IgD-negative memory B cell (primary cell): ENCODE measurements around the gene C14orf132. TPM values are rescaled to one million over a fixed set of nuclear protein-coding genes. Genes with fewer than 3 reads are reported as not detected.
"Not testable (repeated sequence)": the region's sequence is repeated elsewhere in the genome, so short reads cannot be mapped to it uniquely, and the experiment has no call there.

Experiments used
- H3K27ac Mint-ChIP-seq, 3 donors: one replicate each; pipeline ENCODE4 v1.8.0; 2020 to 2022; ENCODE audit warnings: mild to moderate bottlenecking in 3 of 3, mixed read lengths in 3 of 3, moderate library complexity in 1 of 3
- H3K27me3 Mint-ChIP-seq: one replicate; pipeline ENCODE4 v1.8.0; 2021; ENCODE audit warnings: mixed read lengths
- H3K36me3 Mint-ChIP-seq: one replicate; pipeline ENCODE4 v1.8.0; 2020; ENCODE audit warnings: mild to moderate bottlenecking, mixed read lengths
- H3K4me1 Mint-ChIP-seq, 3 donors: one replicate each; pipeline ENCODE4 v1.8.0; 2020 to 2022; ENCODE audit warnings: mixed read lengths in 3 of 3, mild to moderate bottlenecking in 1 of 3
- H3K4me3 Mint-ChIP-seq, 4 donors: one replicate each; pipeline ENCODE4 v1.8.0; 2020 to 2022; ENCODE audit warnings: mild to moderate bottlenecking in 4 of 4, mixed read lengths in 4 of 4, moderate library complexity in 3 of 4
- H3K9me3 Mint-ChIP-seq, 3 donors: one replicate each; pipeline ENCODE4 v1.8.0; 2020 to 2021; ENCODE audit warnings: mixed read lengths in 3 of 3, mild to moderate bottlenecking in 1 of 3
- polyA plus RNA-seq: library from polyadenylated mRNA; unstranded; fragments of 300-500 nt; fragmentation: Illumina TruSeq; gene quantifications from one replicate; pipeline ENCODE4 v1.2.3, GENCODE V29; 2021

C14orf132 gene
- polyA plus RNA-seq, result 0.04 TPM

DNA sequence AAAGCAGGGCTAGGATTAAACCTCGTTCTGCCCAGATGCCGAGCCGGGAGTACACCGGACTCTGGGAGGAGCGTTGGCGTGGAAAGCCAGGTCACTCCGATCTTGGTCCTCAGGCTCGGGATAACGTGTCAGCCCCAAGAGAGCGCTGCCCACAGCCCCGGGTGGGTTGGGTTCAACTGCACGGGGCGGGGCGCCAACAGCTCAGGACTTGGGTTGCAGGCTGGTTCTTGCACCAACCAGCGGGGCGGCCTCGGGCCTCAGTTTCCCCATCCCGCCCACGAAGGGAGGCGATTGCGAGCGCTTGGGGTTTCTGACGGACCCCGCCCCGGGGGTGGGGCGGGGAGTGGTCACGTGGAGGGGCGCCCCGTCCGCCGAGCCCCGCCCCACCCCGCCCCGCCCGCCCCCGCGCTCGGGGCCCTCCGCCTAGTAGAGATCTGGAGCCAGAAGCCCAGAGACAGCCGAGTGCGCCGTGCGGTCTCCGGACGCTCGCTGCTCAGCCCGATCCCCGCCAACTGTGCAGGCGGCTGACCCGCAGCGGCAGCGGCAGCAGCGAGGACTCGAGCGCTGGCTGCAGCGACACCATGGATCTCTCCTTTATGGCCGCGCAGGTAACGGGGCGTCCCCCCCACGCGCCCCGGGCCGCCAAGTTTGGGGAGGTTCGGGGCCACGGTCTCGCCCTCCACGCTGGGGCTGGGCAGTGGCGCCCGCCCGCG lies at the start of gene C14orf132:
Gene C14orf132, plus strand, starts transcription at position 443 of the 713 bp plus-strand sequence. Its CDS starts 139 bp downstream, at position 582.
- peaks cover 3 to 12% (median 7%) of the 10 kb centered on the region in 3 donors for H3K4me1 Mint-ChIP-seq
- peaks cover 2% of the 10 kb centered on the region for H3K36me3 Mint-ChIP-seq
- peak within 1 kb of the TSS; percentile 53 to 89 (median 80) for H3K4me3 Mint-ChIP-seq
- peaks cover 1 to 6% (median 4%) of the 10 kb centered on the region in 3 donors for H3K9me3 Mint-ChIP-seq
- H3K27me3 Mint-ChIP-seq, result peaks cover 45% of the 10 kb centered on the region
- H3K27ac Mint-ChIP-seq, result peak within 1 kb of the TSS in 1 of 3 donors; percentile 82

DNA sequence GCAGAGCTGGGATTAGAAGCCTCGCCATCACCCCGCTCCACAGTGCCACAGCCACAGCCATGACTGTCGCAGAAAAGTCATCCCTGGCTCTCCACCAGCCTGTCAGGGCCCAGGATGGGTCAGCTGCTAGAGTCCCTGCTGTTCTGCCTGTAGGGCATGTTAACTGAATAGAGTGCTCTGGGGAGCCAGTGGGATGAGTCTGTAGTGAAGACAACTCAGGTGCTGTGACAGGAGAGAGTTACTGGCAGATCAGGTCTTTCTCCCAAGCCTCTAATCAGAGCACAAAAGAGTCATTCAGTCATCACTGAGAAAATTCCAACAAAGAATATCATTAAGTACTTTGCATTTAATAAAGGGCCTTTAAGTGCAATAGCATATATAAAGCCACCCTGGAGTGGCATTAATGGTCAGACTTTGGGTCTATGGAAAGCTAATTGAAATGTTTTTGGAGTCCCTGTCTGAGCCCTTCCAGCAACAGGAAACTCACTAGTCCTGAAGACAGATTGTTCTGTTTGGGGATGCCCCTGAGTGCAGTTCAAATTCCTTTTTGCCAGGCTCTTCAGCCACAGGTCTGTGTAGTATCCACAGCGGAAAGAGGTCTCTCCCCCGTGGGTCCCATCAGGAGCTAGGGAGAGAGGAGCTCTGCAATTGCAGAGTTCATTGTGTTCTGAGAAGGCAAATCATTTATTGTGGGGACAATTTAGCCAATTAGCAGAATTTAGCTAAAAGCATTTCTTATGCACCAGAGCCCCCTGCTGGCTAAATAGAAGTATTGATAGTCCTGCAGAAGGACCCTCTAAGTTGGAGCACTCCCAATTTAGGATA lies 45.2 kb upstream of the C14orf132 start:
- H3K36me3 Mint-ChIP-seq, result no peaks in the 10 kb centered on the region
- H3K9me3 Mint-ChIP-seq, result peaks cover 5 to 18% (median 13%) of the 10 kb centered on the region in 3 donors
- no peaks in the 10 kb centered on the region for H3K4me1 Mint-ChIP-seq
- peaks cover 23% of the 10 kb centered on the region for H3K27me3 Mint-ChIP-seq
- H3K4me3 Mint-ChIP-seq, result no peak overlapping the region
- H3K27ac Mint-ChIP-seq, result no peak overlapping the region

GRCh38 chr14:95994593-95994928 lies 44.6 kb upstream of the C14orf132 start:
- H3K36me3 Mint-ChIP-seq, result no peaks in the 10 kb centered on the region
- no peaks in the 10 kb centered on the region for H3K4me1 Mint-ChIP-seq
- H3K4me3 Mint-ChIP-seq, result no peak overlapping the region
- H3K27ac Mint-ChIP-seq, result no peak overlapping the region
- peaks cover 27% of the 10 kb centered on the region for H3K27me3 Mint-ChIP-seq
- H3K9me3 Mint-ChIP-seq, result peaks cover 5 to 18% (median 13%) of the 10 kb centered on the region in 3 donors

GRCh38 chr14:95998656-95999055 lies 40.5 kb upstream of the C14orf132 start:
- Mint-ChIP-seq H3K9me3 (peaks cover 0 to 9% (median 8%) of the 10 kb centered on the region in 3 donors), H3K27ac (no peak overlapping the region), H3K4me1 (no peaks in the 10 kb centered on the region), H3K4me3 (no peak overlapping the region), H3K27me3 (peaks cover 41% of the 10 kb centered on the region), H3K36me3 (no peaks in the 10 kb centered on the region)

DNA sequence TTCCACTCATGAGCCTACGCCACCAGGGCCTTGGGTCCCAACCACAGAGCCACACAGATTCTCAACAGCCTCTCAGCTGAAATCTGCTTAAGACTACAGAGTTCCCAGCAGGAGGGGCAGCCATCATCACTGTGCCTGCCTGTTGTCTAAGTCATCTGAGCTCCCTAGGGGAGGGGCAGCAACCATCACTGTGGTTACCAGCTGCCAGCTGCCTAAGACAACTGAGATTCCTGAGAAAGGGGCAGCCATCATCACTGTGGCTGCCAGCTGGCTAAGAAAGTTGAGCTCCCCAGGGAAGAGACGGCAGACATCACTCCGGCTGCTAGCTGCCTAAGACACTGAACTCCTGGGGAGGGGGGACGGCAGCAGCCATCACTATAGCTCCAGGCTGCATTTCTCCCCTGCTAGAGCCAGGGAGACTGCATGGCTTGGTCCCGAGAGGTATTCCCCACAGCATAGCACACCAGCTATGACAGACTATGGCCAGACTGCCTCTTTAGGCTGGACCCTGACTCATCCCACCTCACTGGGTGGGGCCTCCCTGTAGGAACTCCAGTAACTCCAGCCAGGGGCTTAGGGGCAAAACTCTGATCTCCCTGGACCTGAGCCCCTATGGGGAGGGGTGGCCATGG lies 37.2 kb upstream of the C14orf132 start:
- peaks cover 3% of the 10 kb centered on the region for H3K36me3 Mint-ChIP-seq
- H3K27ac Mint-ChIP-seq, result no peak overlapping the region
- no peaks in the 10 kb centered on the region for H3K4me1 Mint-ChIP-seq
- no peak overlapping the region for H3K4me3 Mint-ChIP-seq
- peaks cover 0 to 11% (median 9%) of the 10 kb centered on the region in 3 donors for H3K9me3 Mint-ChIP-seq
- peaks cover 38% of the 10 kb centered on the region for H3K27me3 Mint-ChIP-seq

DNA sequence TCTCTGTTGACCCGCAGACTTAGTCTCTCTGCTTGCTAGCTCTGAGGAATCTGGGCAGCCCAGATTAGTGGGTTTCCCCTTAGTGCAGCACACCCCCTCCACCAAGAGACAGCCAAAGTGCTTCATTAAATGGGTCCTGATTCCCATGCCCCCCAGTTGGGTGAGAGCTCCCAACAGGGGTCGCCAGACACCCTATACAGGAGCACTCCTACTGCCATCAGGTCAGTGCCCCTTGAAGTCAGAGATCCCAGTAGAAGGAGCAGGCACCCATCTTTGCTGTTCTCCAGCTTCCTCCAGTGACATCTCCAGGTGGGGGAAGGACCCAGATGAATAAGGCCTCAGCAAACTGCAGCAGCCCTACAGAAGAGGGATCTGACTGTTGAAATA lies 36.7 kb upstream of the C14orf132 start:
- Mint-ChIP-seq H3K36me3 (peaks cover 3% of the 10 kb centered on the region), H3K27ac (no peak overlapping the region), H3K9me3 (peaks cover 2 to 14% (median 12%) of the 10 kb centered on the region in 3 donors), H3K4me1 (no peaks in the 10 kb centered on the region), H3K4me3 (no peak overlapping the region), H3K27me3 (peaks cover 35% of the 10 kb centered on the region)

GRCh38 chr14:96011131-96011530 lies 28.0 kb upstream of the C14orf132 start:
- no peak overlapping the region for H3K27ac Mint-ChIP-seq
- no peak overlapping the region for H3K4me3 Mint-ChIP-seq
- H3K4me1 Mint-ChIP-seq, result peaks cover 0 to 7% (median 6%) of the 10 kb centered on the region in 3 donors
- no peaks in the 10 kb centered on the region for H3K27me3 Mint-ChIP-seq
- no peaks in the 10 kb centered on the region for H3K36me3 Mint-ChIP-seq
- H3K9me3 Mint-ChIP-seq, result peaks cover 9 to 21% (median 10%) of the 10 kb centered on the region in 3 donors

DNA sequence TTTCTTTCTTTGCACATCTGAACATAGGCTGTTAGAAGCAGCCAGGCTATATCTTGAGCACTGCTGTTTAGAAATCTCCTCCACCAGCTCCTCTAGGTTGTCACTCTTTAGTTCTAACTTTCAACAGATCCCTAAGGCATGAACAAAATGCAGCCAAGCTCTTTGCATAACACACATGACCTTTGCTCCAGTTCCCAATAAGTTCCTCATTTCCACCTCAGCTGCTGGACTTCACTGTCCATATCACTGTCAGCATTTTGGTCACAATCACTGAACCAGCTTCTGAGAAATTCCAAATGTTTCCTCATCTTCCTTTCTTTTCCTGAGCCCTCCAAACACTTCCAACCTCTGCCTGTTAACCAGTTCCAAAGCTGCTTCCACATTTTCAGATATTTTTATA lies 27.6 kb upstream of the C14orf132 start:
- H3K9me3 Mint-ChIP-seq, result peaks cover 9 to 21% (median 10%) of the 10 kb centered on the region in 3 donors
- no peaks in the 10 kb centered on the region for H3K36me3 Mint-ChIP-seq
- H3K27ac Mint-ChIP-seq, result peak overlapping the region in 1 of 3 donors; percentile 3

GRCh38 chr14:96012757-96013156 lies 26.4 kb upstream of the C14orf132 start:
- H3K4me3 Mint-ChIP-seq, H3K36me3 Mint-ChIP-seq, H3K4me1 Mint-ChIP-seq, H3K27me3 Mint-ChIP-seq, H3K27ac Mint-ChIP-seq: not testable (repeated sequence)
- peaks cover 6 to 16% (median 7%) of the 10 kb centered on the region in 3 donors for H3K9me3 Mint-ChIP-seq

More for the DNA sequence above, 27.6 kb upstream of the C14orf132 start:
- Mint-ChIP-seq H3K4me1 (peaks cover 0 to 7% (median 6%) of the 10 kb centered on the region in 3 donors), H3K4me3 (peak overlapping the region in 1 of 4 donors; percentile 19), H3K27me3 (no peaks in the 10 kb centered on the region)

DNA sequence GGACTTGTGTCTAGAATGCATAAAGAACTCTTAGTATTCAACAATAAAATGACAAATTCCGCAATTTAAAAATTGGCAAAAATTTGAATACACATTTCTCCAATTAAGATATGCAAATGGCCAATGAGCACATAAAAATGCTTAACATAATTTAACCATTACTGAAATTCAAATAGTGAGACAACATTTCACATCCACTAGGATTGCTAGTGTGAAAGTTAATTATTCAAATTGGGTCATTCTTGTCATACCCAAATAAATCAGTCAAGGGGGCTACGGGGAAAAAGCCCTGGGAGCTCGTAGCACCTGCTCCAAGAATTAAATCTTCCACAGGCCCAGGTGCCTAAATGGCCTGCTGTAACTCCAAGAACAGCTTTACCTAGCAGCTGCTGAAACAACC lies 25.0 kb upstream of the C14orf132 start:
- Mint-ChIP-seq H3K27me3 (peaks cover 3% of the 10 kb centered on the region), H3K4me3 (no peak overlapping the region), H3K36me3 (no peaks in the 10 kb centered on the region), H3K4me1 (peaks cover 0 to 7% (median 6%) of the 10 kb centered on the region in 3 donors), H3K9me3 (peaks cover 6 to 15% (median 7%) of the 10 kb centered on the region in 3 donors), H3K27ac (no peak overlapping the region)

GRCh38 chr14:96016501-96017160 lies 22.5 kb upstream of the C14orf132 start:
- H3K9me3 Mint-ChIP-seq, result peaks cover 0 to under 1% (median 0%) of the 10 kb centered on the region in 3 donors
- peaks cover 0 to 7% (median 6%) of the 10 kb centered on the region in 3 donors for H3K4me1 Mint-ChIP-seq
- peaks cover 8% of the 10 kb centered on the region for H3K27me3 Mint-ChIP-seq
- no peak overlapping the region for H3K4me3 Mint-ChIP-seq
- H3K27ac Mint-ChIP-seq, result no peak overlapping the region
- H3K36me3 Mint-ChIP-seq, result no peaks in the 10 kb centered on the region

DNA sequence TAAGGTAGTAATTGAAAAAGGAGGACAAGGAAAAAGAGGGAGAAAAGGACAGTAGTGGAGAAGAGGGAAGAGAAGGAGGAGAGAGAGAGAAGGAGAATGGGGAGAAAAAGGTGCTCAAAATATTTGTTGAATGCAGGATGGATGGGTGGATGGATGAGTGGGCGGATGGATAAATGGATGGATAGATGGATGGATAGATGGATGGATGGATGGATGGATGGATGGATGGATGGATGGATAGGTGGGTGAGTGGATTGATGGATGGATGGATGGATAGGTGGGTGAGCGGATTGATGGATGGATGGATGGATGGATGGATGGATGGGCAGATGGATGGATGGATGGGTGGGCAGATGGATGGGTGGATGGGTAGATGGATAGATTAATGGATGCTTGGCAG lies 21.3 kb upstream of the C14orf132 start:
- H3K27me3 Mint-ChIP-seq, result peaks cover 8% of the 10 kb centered on the region
- H3K27ac Mint-ChIP-seq, result no peak overlapping the region
- H3K4me1 Mint-ChIP-seq, result peaks cover 0 to 1% (median 1%) of the 10 kb centered on the region in 3 donors
- H3K9me3 Mint-ChIP-seq, result no peaks in the 10 kb centered on the region
- H3K4me3 Mint-ChIP-seq, result no peak overlapping the region
- H3K36me3 Mint-ChIP-seq, result no peaks in the 10 kb centered on the region

DNA sequence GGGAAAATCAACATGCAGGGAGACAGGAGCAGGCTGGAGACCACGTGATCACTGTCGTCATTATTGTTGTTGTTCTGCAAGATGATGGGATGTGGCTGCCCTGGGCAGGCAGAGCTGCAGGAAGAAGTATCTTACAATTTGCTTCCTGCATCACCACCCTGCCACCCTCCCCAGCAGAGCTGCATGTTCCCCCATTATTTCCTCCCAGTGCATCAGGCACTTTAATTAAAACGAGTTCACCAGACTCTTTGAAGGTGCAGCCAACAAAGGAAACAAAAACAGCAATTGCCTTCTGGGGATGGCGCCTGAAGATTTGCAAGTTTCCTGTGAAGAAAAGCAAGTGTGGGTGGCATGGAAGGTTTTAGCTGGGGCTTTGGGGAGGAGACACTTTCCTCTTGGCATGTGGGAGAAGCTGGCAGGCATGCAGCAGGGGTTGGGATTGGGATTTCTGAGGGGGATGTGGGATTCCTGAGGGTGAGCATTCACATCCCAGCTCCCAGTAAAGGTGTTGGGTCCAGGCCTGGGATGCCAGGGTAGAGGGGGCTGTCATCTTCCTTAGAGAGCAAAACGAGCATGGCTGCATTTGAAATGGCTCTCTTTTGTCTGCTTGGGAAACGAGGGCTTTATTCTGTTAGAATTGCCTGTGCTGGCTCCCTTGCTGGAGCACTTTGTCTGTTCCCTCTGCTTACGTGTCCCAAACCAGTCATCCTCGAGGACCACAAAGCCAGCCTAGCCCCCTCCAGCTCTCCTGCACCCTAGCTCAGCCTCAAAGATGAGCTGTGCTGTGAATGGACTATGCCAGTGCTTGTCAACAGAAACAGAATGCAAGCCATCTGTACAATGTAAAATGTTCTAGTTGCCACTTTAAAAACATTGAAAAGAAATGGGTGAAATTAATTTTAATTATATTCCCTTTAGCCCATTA lies 11.5 kb upstream of the C14orf132 start:
- Mint-ChIP-seq H3K9me3 (peaks cover 0 to 2% (median 0%) of the 10 kb centered on the region in 3 donors), H3K4me3 (no peak overlapping the region), H3K27ac (no peak overlapping the region), H3K36me3 (no peaks in the 10 kb centered on the region), H3K4me1 (no peaks in the 10 kb centered on the region), H3K27me3 (peaks cover 10% of the 10 kb centered on the region)
